WTC11 (cell line): Measurements from ENCODE around the gene BUB1.
"Not testable (repeated sequence)": the region's sequence is repeated elsewhere in the genome, so short reads cannot be mapped to it uniquely, and the experiment has no call there.

Experiments used
- AR ChIP-seq: fragments of 250-450 bp; sonication (Bioruptor Pico); IDR thresholded peaks from 2 replicates; pipeline ENCODE4 v1.9.0; 2021; ENCODE audit warnings: mild to moderate bottlenecking
- CREB1 ChIP-seq: sonication (generic); formaldehyde crosslinking; IDR thresholded peaks from 2 replicates; pipeline ENCODE4 v1.8.0; 2023; ENCODE audit warnings: mild to moderate bottlenecking, missing genetic modification reagents
- CREM ChIP-seq: sonication (generic); formaldehyde crosslinking; IDR thresholded peaks from 2 replicates; pipeline ENCODE4 v1.8.1; 2022; ENCODE audit warnings: mild to moderate bottlenecking, missing genetic modification reagents, moderate library complexity
- CTCF ChIP-seq: fragments of 200-600 bp; IDR thresholded peaks from 2 replicates; pipeline ENCODE4 v1.8.0; 2022; ENCODE audit warnings: antibody characterized with exemption
- HMGXB4 ChIP-seq: sonication (generic); formaldehyde crosslinking; IDR thresholded peaks from 2 replicates; pipeline ENCODE4 v1.8.1; 2023; ENCODE audit warnings: mild to moderate bottlenecking, moderate library complexity, missing genetic modification reagents
- IRF1 ChIP-seq: sonication (generic); formaldehyde crosslinking; IDR thresholded peaks from 2 replicates; pipeline ENCODE4 v1.8.0; 2023; ENCODE audit warnings: missing genetic modification reagents
- MAX ChIP-seq: sonication (generic); formaldehyde crosslinking; IDR thresholded peaks from 2 replicates; pipeline ENCODE4 v1.8.0; 2022; ENCODE audit warnings: mild to moderate bottlenecking, missing genetic modification reagents
- TCF7 ChIP-seq: sonication (generic); formaldehyde crosslinking; IDR thresholded peaks from 2 replicates; pipeline ENCODE4 v1.8.0; 2022; ENCODE audit warnings: mild to moderate bottlenecking, low read depth, missing genetic modification reagents, moderate library complexity
- TEAD4 ChIP-seq: sonication (generic); formaldehyde crosslinking; IDR thresholded peaks from 2 replicates; pipeline ENCODE4 v1.8.0; 2022; ENCODE audit warnings: mild to moderate bottlenecking, missing genetic modification reagents
- ZMAT4 ChIP-seq: fragments of 250-450 bp; sonication (Bioruptor Pico); IDR thresholded peaks from 2 replicates; pipeline ENCODE4 v1.9.0; 2021; ENCODE audit warnings: mild to moderate bottlenecking

- TF ChIP-seq CTCF; IRF1 (CRISPR knock-in tag); CREM (CRISPR knock-in tag); CREB1; ZMAT4 (CRISPR knock-in tag); AR (CRISPR knock-in tag); HMGXB4; TEAD4 (CRISPR knock-in tag); MAX (CRISPR knock-in tag); TCF7: not testable (repeated sequence)
Measured at GRCh38 chr2:110591973-110592372, 85.9 kb downstream of the BUB1 start.
